OCI-LY7 (cell line): Measurements from ENCODE around the gene MMP11. TPM values are rescaled to one million over a fixed set of nuclear protein-coding genes. Genes with fewer than 3 reads are reported as not detected.
A peak's percentile ranks its signal among the peaks of the same experiment; 100 is the strongest.

Experiments used
- BruUV-seq: library from RNA; stranded (reverse); fragments of 400-500 nt; replicated peaks from 2 replicates; lab custom pipeline; 2021; lab: Mats Ljungman, UMichigan
- CTCF ChIA-PET: fragments of 300-600 bp; sonication (Branson Sonifier 250); formaldehyde crosslinking; loops from one replicate; lab custom pipeline; 2022; ENCODE audit warnings: antibody characterized with exemption; ENCODE audit not compliant: unreplicated experiment; lab: Charles Lee
- POLR2A ChIA-PET: fragments of 300-600 bp; sonication (Branson Sonifier 250); formaldehyde crosslinking; loops from one replicate; lab custom pipeline; 2022; ENCODE audit warnings: antibody characterized with exemption; lab: Charles Lee
- DNase-seq: peaks from one replicate; pipeline ENCODE4 v3.0.0-alpha.2; 2015; ENCODE audit warnings: low spot score
- H2AFZ ChIP-seq: fragments of 200-600 bp; sonication (generic), shearing (Covaris generic); 2 replicates; pipeline ENCODE4 v1.6.1; 2014; ENCODE audit warnings: mild to moderate bottlenecking, antibody characterized with exemption, low read length, moderate library complexity
- H3K27ac ChIP-seq: fragments of 200-600 bp; sonication (generic); 2 replicates; pipeline ENCODE4 v1.5.1; 2014; ENCODE audit warnings: mixed run types, low read depth, mild to moderate bottlenecking, moderate library complexity, low read length, inconsistent platforms; ENCODE audit not compliant: poor library complexity, severe bottlenecking
- H3K36me3 ChIP-seq: fragments of 200-600 bp; sonication (generic); 2 replicates; pipeline ENCODE4 v1.6.1; 2014; ENCODE audit warnings: mild to moderate bottlenecking, antibody characterized with exemption, low read length, moderate library complexity, mixed read lengths; ENCODE audit not compliant: insufficient read depth
- H3K4me1 ChIP-seq: fragments of 200-600 bp; sonication (generic); 2 replicates; pipeline ENCODE4 v1.5.1; 2014; ENCODE audit warnings: mild to moderate bottlenecking, low read length; ENCODE audit not compliant: insufficient read depth, poor library complexity, severe bottlenecking
- H3K4me2 ChIP-seq: fragments of 200-600 bp; sonication (generic); 2 replicates; pipeline ENCODE4 v1.6.1; 2014; ENCODE audit warnings: mild to moderate bottlenecking, low read length
- H3K4me3 ChIP-seq: fragments of 200-600 bp; sonication (generic); 2 replicates; pipeline ENCODE4 v1.5.1; 2014; ENCODE audit warnings: mild to moderate bottlenecking, low read depth, low read length; ENCODE audit not compliant: poor library complexity, severe bottlenecking
- H3K79me2 ChIP-seq: fragments of 200-600 bp; sonication (generic); 2 replicates; pipeline ENCODE4 v1.6.1; 2016; ENCODE audit warnings: low read depth, mild to moderate bottlenecking, low read length, moderate library complexity, mixed read lengths; ENCODE audit not compliant: insufficient read depth
- H3K9me2 ChIP-seq: fragments of 200-600 bp; sonication (generic); 2 replicates; pipeline ENCODE4 v1.6.1; 2016; ENCODE audit warnings: mild to moderate bottlenecking, low read length, mixed read lengths; ENCODE audit not compliant: insufficient read depth
- H3K9me3 ChIP-seq: fragments of 200-600 bp; sonication (generic); 2 replicates; pipeline ENCODE4 v1.6.1; 2014; ENCODE audit warnings: mild to moderate bottlenecking, mixed run types, low read length, mixed read lengths
- H4K20me1 ChIP-seq: fragments of 200-600 bp; sonication (generic); 2 replicates; pipeline ENCODE4 v1.6.1; 2014; ENCODE audit warnings: mild to moderate bottlenecking, antibody characterized with exemption, low read length, moderate library complexity, mixed read lengths; ENCODE audit not compliant: insufficient read depth
- CTCF ChIP-seq: fragments of 200-600 bp; sonication (generic); conservative IDR thresholded peaks from 2 replicates; pipeline ENCODE4 v1.5.1; 2014; ENCODE audit warnings: mild to moderate bottlenecking, antibody characterized with exemption, low read length, moderate library complexity, mixed read lengths
- EZH2phosphoT487 ChIP-seq: fragments of 200-600 bp; sonication (generic); IDR thresholded peaks from 2 replicates; pipeline ENCODE4 v1.6.1; 2018; ENCODE audit warnings: low read depth, borderline replicate concordance, mild to moderate bottlenecking, mixed run types, antibody characterized with exemption, low read length, moderate library complexity, mixed read lengths
- intact Hi-C: fragments of 100-400 bp; cut with micrococcal nuclease; formaldehyde crosslinking; loops from one replicate; pipeline ENCODE4 v1.10.0; 2022; ENCODE audit not compliant: unreplicated experiment
- total RNA-seq, 2 experiments: library from RNA; depleted of rRNA in 1 of 2; stranded (reverse); fragments of >200 nt in 1 of 2; shearing (Covaris generic) in 1 of 2; gene quantifications; 2 replicates each; pipeline ENCODE4 v1.2.3, GENCODE V29; 2014 to 2022

MMP11 gene
- total RNA-seq, 2 experiments from 2014 or later, result 9.2 to 12.9 TPM

- no peak overlapping the region for H2AFZ ChIP-seq
- no peak for DNase-seq
- CTCF ChIA-PET, result interaction anchor here (1.3 kb wide), 1 partner anchor 77 kb away, joined by 4 read pairs; no protein-coding TSS in a partner anchor
- TF ChIP-seq EZH2phosphoT487 (no peak), CTCF (no peak)
- H3K27ac ChIP-seq, result peak overlapping the region; percentile 29
- intact Hi-C loops, result no loop called here
- H3K4me3 ChIP-seq, result peak overlapping the region; percentile 68
- no peaks in the 10 kb centered on the region for H3K36me3 ChIP-seq
- peaks cover 53% of the 10 kb centered on the region for H3K4me1 ChIP-seq
- no TSS peak for BruUV-seq
- POLR2A ChIA-PET, result no interaction called here
- H3K4me2 ChIP-seq, result peak overlapping the region; percentile 94
- H3K9me3 ChIP-seq, result no peaks in the 10 kb centered on the region
- H4K20me1 ChIP-seq, result no peaks in the 10 kb centered on the region
- H3K79me2 ChIP-seq, result no peaks in the 10 kb centered on the region
- H3K9me2 ChIP-seq, result no peaks in the 10 kb centered on the region
Observed at GRCh38 chr22:23773483-23774113, 949 bp downstream of the MMP11 start.

- DNase-seq, result no peak
- ChIA-PET CTCF (interaction anchor here (0.9 kb wide), 1 partner anchor 75 kb away, joined by 3 read pairs; no protein-coding TSS in a partner anchor), POLR2A (interaction anchor here (1.1 kb wide), 1 partner anchor 13 kb away, joined by 3 read pairs; the partner anchor contains the start of gene SMARCB1)
- intact Hi-C loops, result no loop called here
- Histone ChIP-seq H3K9me3 (no peaks in the 10 kb centered on the region), H4K20me1 (no peaks in the 10 kb centered on the region), H3K4me3 (no peak overlapping the region), H3K4me2 (0 out of 2 replicates have a peak overlapping the region, but pooled peaks have one; percentile 94), H3K27ac (no peak overlapping the region), H3K79me2 (no peaks in the 10 kb centered on the region), H3K36me3 (no peaks in the 10 kb centered on the region), H2AFZ (no peak overlapping the region), H3K9me2 (no peaks in the 10 kb centered on the region), H3K4me1 (peaks cover 45% of the 10 kb centered on the region)
- no peak for TF ChIP-seq EZH2phosphoT487
- no peak for TF ChIP-seq CTCF
- BruUV-seq, result no TSS peak
Observed at GRCh38 chr22:23774114-23774921, 1.7 kb downstream of the MMP11 start.
